Activated CD8-positive, alpha-beta memory T cell treated with anti-CD3 and anti-CD28 coated beads, Interleukin-2, amount 50 U/mL, for 4 hours (primary cell): Measurements from ENCODE around the gene SHISA6.

ENCODE experiments used
- DNase-seq: peaks from one replicate; pipeline ENCODE4 v3.0.0-alpha.2; 2020

Gene SHISA6

DNA sequence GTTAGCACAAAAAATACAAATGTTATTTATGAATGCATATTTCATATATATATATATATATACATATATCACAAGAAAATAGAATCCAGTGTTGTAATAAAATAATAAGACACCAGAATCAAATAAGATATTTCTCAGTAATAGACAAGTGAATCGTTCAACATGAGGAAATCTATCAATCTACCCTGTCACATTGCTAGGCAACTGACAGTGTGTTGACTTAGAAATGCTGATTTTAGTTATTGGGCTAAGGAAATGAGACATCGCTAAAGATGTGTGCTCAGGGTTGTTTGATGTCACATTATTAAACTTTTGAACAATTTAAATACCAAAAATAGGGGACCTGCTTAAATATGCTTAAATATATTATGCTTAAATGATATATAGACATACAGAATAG lies 307.4 kb downstream of the SHISA6 start:
- no peak for DNase-seq

DNA sequence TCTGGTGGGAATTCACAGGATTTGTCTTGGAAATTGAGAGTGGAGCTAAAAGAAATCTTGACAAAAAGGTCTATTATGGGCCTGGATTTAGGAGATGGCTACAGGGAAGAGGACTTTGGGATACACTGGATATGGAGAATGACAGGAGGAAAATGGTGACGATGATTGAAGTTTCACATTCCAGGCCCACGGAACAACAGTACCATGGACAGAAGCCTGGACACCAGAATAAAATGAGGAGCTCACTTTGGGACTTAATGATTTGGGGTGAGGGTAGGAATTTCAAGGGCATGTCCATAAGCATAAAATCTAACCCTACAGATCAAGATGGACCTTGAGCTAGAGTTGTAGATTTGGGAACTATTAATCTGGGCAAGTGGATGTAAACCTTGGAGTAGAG lies 309.4 kb downstream of the SHISA6 start:
- DNase-seq = no peak

DNA sequence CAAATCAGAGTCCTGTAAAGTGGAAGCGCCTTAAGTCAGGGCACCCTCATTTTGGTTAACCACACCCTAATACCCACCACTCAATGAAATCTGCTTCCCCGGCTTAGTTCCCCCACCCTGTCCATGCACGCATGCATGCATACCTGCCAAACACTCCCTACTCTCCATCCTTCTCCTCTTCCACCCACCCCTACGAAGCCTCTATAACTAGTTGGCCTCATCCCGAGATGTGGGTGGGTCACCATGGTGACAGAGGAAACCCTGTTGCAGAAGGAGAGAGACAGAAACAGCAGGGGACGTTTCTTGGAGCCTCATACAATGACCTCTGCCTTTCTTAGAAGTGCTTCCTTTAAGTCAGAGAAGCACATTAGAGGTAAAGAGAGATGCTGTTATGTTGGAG lies 310.4 kb downstream of the SHISA6 start:
- DNase-seq = no peak

DNA sequence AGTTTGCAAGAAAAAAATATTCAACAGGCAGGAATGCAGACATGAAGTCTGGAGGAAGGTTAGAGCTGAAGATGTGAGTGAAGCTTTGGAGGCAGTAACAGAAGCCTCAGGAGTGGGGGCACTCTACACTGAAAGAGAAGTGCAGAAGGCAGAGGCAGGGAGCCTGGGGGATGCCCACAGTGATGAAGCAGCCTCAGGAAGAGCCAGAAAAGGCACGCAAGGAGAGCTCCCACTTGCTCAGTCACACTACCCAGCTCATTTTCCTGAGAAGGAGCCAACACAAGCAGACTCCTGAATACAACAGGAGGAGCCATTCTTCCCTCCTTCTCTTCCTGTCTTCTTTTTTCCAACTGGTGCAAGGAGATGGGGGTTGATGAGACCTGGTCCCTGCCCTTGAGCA lies 312.1 kb downstream of the SHISA6 start:
- no peak for DNase-seq

DNA sequence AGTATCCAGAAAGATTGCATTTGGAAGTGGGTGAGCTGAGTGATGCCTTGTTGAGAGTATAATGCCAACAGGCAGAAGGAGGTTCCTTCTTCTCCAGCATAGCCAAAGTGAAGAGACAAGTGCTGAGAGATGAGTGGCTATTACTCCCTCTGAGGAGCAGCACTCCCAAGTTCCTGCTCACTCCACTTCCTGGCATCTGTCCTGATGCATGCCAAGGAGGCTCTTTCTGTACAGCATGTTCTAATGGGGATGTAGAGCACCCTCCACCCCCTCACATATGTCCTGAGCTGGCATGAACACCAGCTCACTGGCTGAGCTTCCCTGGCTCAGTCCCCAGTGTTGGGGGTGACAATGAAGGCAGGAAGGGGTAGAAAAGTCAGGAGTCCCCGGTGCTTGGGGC lies 313.0 kb downstream of the SHISA6 start:
- DNase-seq = no peak

DNA sequence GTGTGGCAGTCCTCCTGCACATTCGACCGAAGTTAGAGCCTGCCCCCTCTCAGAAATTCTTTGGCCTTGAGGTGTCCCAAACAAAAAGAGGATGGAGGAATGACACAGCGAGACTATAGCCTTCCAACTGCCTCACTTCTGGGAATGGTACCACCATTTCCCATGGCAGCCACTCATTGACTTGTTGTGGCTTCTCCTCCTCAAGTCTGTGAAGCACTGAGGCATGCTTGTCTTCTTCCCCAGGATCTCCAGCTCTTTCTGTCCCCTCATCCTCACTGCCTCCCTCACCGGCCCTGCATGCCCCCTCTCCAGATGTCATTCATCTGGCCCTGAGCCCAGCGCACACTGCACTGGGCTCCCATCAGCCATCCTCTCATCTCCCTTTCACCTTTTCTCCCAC lies 313.5 kb downstream of the SHISA6 start:
- no peak for DNase-seq

DNA sequence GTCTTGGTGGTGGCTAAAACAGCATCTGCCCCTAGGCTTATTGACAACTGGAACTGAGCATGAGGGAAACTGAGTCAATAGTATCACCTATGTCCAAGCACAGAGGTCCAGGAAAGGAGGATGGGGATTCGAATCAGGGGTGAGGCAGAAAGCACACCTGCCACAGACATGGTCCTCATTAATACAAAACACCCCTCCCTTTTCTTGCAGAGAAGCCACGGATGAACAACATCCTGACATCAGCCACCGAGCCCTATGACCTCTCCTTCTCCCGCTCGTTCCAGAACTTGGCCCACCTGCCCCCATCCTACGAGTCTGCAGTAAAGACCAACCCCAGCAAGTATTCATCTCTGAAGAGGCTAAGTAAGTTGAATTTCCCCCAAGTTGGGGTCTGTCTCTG lies 314.5 kb downstream of the SHISA6 start:
- no peak for DNase-seq

DNA sequence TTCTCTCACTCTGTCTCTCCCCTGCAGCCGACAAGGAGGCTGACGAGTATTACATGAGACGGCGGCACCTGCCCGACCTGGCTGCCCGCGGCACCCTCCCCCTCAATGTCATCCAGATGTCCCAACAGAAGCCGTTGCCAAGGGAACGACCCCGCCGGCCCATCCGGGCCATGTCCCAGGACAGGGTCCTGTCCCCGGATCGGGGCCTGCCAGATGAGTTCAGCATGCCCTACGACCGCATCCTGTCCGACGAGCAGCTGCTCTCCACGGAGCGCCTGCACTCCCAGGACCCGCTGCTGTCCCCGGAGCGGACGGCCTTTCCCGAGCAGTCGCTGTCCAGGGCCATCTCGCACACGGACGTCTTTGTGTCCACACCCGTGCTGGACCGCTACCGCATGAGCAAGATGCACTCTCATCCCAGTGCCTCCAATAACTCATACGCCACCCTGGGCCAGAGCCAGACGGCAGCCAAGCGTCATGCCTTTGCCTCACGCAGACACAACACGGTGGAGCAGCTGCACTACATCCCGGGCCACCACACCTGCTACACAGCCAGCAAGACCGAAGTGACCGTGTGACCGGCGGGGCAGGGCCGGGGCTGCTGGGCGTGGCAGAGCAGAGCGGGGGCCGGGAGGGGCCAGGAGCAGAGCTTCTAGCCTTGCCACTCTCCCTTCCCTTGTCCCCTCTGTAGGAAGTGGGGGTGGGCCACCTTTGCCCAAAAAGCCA lies 316.9 kb downstream of the SHISA6 start:
- no peak for DNase-seq

DNA sequence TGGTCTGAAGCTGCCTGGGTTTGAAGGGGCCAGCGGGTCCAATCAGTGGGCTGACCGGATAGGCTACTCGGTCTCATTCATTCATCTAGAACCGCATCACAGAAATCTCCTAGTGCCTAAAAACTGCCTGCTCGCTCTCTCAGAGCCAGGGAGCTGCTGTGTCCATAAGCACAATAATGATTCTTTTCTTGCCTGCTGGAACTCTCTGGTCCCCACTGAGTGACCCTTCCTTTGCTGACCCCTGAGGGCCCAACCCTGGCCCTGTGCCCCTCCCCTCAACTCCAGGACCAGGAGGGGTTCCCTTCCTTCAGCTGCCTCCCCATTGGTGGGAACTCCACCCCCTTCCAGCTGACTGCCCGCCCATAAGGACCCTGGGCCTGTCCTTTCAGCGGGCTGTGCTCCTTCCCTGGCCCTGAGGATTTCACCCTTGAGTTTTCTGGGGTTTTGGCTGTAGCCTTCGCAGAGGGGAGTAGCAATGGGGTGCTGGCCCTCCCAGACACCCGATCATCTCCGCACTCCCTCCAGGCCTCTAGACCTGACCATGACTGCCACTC lies 317.7 kb downstream of the SHISA6 start:
- no peak for DNase-seq

DNA sequence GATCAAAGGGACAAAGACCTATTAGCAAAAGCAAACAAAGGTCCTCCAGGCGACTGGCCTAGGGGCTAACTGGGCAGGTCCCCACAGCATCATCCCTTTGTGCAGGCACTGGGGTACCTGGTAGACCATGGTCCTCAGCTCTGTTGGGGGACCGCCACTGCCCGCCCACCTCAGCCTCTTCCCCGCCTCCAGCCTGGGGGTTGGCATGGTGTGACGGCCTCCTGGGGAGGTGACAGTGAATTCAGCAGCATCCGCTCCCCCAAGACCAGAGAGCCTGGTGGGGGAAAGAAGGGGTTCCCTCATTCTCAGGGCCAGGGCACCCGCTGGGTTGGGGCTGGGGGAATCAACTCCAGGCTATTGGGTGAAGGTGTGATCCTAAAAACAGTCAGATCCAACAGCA lies 318.6 kb downstream of the SHISA6 start:
- DNase-seq = no peak

DNA sequence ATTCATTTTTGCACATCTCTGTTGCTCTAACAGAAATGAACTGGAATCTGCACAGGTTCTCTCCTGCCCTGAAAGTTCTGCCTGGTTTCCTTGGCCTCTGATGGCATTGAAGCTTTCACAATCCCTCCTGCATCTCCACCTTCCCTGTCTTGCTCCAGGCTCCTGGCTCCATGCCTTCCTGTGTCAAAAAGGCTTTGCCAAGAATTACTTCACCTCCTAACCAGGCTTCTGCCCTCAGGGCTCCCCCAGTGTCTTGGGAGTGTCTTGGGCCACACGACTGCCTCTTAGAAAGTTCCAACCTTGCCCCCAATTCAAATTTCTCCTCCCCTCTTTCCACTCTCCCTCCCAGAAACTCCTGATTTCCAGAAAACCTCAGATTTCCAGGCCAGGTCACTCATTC lies 320.3 kb downstream of the SHISA6 start:
- no peak for DNase-seq

DNA sequence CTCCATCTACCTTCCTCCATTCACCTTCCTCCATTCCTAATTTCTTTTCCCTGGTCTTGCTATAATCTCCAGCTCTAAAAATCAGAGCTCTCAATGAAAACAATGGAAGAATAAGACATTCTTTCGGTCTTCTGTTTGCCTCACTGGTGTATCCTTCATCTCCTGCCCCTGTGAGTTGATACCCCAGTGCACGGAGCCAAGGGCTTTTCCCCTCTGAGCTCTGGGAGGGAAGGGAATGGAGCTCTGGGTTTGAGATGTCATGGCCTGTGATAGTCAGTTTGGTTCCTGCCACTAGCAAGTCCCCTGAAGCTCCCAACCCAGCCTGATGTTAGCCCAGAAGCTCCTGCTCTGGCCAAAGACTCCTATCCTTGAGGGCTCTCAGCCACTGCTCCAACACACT lies 320.7 kb downstream of the SHISA6 start:
- no peak for DNase-seq

DNA sequence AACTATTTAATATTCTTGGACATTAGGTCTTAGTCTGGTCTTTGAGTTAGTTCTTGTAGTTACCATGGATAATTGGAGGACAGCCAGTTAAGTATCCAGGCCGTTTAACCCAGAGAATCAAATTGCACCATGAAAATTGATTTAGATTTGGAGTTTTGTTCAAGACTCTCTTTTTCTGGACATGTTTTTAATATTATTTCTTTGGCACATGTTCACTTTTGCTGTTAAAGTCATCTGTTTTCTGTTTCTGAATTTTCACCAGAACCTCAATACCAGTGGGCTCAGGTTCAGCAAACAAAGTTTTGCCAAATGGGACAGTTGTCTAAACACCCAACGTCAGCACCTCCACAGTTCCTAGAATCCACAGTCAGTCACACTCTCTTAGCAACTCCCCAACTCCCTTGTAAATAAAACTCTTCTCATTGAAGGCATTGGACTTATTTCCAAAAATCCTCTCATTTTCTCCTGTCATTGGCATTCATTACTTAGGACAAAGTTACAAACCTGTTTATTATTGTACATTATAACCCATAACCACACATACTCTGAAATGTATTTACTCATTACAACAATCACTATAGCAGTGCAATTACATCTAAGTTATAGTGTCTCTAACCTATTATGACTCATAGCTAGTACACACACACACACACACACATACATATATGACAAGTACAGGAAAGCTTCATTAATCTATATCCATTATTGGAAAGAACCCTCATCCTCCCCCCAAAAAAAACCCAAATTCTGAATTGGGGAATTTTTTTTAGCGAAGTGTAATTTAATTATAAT lies 323.8 kb downstream of the SHISA6 start:
- no peak for DNase-seq

DNA sequence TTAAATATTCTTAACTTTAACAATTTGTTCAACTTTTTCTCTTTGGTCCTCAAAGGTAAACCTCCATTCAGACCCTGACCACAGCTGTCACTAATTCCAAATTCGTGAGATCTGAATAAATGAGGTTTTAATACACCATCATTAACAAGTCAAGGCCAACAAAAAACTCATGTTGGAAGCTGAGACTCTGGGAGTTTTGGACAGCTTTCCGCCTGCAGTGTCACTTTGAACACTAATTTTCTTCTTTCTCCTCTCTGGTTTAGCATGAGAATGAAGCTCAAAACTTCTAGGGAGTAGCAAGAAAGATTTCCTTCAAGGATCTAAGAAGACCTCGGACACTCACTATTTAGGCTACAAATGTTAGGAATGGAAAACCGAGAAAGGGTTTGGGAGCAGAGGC lies 324.6 kb downstream of the SHISA6 start:
- DNase-seq = no peak

DNA sequence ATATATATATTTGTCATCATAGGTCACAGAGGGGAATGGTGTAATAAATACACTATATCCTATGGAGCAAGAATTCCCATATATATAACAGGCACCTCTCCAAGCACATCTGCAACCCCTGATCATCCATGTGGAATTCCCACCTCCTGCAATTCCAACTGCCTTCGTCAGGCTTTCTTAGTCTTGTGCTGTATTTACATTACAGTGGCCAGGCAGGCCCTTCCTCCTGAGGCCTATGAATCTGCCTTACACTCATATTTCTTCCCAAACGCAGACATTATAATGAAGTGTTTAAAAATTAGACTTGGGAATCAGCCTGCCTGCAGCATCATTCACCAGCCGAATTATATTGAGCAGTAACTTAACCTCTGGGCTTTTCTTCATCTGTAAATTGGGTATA lies 338.0 kb downstream of the SHISA6 start:
- DNase-seq = no peak

DNA sequence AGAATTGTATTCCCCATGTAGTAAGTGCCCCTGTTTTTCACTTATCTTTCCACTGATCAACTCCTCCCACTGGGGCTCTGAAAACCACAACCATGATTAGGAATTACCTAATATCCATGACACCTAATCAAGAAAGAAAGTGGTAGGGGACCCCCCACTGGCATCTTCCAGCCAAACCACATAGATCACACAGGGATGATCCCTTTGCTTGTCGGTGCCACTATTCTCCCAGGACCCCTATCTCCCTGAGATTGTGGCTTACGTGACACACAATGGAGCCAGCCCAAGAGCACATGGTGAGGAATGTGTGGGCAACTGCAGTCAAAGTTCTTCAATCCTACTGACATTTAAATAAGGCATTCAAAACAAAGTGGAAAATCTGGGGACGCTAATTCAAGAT lies 339.7 kb downstream of the SHISA6 start:
- DNase-seq = no peak

DNA sequence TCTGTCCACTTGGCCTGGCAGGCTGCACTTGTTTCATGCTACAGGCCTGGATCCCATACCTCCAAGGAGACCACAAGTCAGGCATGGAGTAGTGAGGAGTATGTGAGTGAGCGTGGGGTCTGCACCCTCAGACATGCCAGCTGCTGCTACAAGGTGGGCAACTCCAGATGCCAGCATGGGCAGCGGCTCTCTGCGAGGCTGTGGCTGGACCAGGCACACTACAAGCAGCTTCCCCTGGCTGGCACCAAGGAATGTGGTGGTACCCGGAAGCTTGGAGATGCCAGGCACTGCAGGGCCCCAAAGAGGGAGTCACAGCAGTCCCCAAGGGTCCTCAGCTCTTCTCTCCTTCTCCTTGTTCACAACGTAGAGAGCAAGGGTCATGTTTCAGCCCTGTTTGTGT lies 341.2 kb downstream of the SHISA6 start:
- no peak for DNase-seq

DNA sequence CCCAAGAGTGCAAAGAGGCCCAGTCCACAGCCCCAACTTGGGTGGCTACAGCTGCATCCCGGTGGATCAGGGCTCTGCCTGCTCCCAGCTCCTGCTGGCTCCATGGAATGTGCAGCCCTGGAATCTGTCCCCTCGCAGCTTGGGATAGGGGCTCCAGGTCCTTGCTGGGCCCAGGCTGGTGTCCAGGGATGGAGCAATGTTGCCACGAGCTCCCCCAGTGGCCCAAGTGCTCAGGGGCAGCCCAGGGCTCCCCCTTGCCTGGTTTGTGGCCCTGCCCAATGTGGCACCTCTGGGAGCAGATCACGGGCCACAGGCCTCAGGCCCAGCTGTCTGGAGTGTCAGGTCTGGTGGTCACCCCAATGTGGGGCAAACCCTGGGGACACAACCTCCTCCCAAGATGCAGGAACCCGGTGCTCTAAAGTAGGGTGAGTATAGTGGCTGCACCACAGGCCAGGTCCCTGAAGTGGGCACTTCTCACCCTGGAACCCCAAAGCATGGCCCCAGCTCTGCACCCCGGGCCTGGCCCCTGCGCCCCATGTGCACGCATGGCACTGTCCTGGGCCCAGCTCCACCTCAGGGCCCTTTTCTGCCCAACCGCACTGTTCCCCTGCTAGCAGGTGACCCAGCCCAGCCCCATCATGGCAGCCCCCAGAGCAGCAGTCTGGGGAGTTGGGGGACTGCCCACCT lies 342.4 kb downstream of the SHISA6 start:
- DNase-seq = no peak

DNA sequence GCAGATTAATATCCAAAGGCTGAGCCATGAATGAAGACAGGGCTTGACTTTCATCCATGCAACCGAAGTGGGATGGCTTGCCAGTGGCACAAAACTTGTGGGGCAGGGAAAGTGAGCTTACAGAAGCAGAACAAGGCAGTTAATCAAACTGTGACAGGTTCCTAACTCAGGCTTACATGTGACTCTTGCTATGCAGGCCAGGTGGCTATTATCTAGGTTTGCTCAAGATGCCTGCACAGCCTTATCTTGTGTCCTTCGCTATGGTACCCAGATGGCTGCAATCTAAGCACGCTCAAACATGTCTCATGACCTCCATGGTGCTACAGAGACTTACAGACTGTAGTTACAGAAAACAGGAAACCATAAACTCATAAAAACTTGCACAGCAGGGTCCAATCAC lies 348.7 kb downstream of the SHISA6 start:
- DNase-seq = no peak

DNA sequence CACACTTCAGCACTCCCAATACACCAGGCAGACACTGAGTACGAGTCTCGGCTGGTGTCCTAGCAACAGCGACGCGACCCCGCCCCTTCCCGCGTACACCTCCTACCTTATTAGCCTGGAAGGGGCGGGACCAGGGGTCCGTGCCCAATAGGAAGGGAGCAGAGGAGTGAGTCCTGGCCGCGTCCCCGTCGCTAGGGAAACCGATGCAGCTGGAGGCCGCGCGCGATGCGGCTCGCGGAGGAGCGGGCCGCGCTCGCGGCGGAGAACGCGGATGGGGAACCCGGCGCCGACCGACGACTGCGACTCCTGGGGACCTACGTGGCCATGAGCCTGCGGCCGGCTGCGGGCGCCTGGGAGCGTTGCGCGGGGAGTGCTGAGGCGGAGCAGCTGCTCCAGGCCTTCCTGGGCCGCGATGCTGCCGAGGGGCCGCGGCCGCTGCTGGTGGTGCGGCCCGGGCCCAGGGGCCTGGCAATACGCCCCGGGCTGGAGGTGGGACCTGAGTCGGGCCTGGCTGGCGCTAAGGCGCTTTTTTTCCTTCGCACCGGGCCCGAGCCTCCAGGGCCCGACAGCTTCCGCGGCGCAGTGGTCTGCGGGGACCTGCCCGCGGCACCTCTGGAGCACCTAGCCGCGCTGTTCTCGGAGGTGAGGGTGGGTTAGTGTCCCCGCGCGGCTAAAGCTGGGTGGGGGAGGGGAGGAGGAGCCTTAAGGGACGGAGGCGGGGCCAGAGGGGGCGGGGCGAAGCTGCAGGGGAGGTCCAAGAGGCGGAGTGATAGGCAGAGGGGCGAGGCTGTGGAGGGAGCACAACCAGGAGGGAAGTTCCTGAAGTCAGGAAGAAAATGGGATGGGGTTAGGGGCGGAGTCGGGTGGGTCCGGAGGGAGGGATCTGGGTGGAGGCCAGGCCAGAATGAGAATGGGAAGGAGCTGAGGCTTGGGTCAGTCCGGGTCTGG lies 357.5 kb downstream of the SHISA6 start, which contains the start of gene DNAH9:
TSS of gene DNAH9 (plus strand) at position 197 of the 948 bp plus-strand sequence. CDS start at position 226, 29 bp downstream.
- no peak for DNase-seq

DNA sequence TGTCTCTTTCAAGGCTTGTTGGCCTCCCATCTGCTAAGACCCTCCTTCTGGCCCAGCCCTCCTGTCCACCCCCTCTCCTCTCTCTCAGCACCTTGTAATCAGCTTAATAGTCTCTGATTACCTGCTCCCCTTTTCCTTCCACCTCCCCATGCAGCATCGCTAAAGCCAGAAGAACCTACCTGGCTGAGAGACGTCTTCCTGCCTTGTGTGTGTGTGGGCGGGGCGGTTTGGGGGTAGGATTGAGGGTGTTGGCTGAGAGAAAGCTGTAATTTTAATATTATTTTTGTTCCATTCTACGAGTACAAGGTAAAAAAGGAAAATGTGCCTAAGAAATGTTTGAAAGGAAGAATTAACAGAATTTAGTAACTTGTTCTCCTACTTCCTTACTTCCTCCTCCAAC lies 360.6 kb downstream of the SHISA6 start:
- DNase-seq = no peak

DNA sequence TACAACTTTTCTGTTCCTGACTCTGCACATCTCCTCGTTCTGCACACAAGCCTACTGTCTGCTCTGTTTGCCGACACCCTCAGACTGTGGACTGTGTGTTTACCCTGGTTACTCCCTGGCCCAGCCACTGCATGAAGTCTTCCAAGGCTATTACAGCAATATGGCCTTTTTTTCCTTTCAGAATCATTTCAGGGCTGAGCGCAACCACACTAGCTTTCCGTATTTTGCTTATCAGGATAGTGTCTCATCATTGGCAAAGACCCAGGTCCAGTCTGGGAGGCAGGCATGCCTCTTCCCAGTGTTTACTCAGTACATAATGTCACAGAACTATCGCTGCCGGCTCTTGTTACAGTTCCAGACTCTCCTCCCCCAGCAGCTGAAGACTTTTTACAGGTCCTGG lies 367.4 kb downstream of the SHISA6 start:
- no peak for DNase-seq
